GM18517 (cell line): ENCODE measurements around the gene TNFRSF1B.

ENCODE experiments used
- ATAC-seq: cut with Tn5 transposase; IDR thresholded peaks from one replicate; pipeline ENCODE4 v1.9.1; 2021; ENCODE audit warnings: mild to moderate bottlenecking, moderate library complexity; ENCODE audit not compliant: unreplicated experiment

The TNFRSF1B gene

GRCh38 chr1:12141163-12141850 lies 25.5 kb upstream of the TNFRSF1B start:
- ATAC-seq, result no peak

- ATAC-seq, result no peak
These were observed 24.5 kb upstream of the TNFRSF1B start for GRCh38 chr1:12142141-12142823.

GRCh38 chr1:12142891-12143630 lies 23.7 kb upstream of the TNFRSF1B start:
- no peak for ATAC-seq

- no peak for ATAC-seq
These were observed 23.1 kb upstream of the TNFRSF1B start for GRCh38 chr1:12143631-12144155.

GRCh38 chr1:12144236-12144635 lies 22.6 kb upstream of the TNFRSF1B start:
- ATAC-seq, result no peak

- ATAC-seq, result no peak
These were observed 21.8 kb upstream of the TNFRSF1B start for GRCh38 chr1:12144969-12145368.

- ATAC-seq, result no peak
These were observed 21.0 kb upstream of the TNFRSF1B start for GRCh38 chr1:12145616-12146342.

GRCh38 chr1:12146343-12147112 lies 20.3 kb upstream of the TNFRSF1B start:
- no peak for ATAC-seq

- ATAC-seq, result no peak
These were observed 19.5 kb upstream of the TNFRSF1B start for GRCh38 chr1:12147201-12147701.

GRCh38 chr1:12148160-12148957 lies 18.4 kb upstream of the TNFRSF1B start:
- no peak for ATAC-seq

- ATAC-seq, result peak; percentile 30
These were observed 17.6 kb upstream of the TNFRSF1B start for GRCh38 chr1:12148958-12149790.

- no peak for ATAC-seq
These were observed 17.0 kb upstream of the TNFRSF1B start for GRCh38 chr1:12149791-12150175.

- ATAC-seq, result no peak
These were observed 16.2 kb upstream of the TNFRSF1B start for GRCh38 chr1:12150456-12151200.

- no peak for ATAC-seq
These were observed 15.3 kb upstream of the TNFRSF1B start for GRCh38 chr1:12151465-12151864.

GRCh38 chr1:12152113-12152891 lies 14.5 kb upstream of the TNFRSF1B start:
- peak; percentile 68 for ATAC-seq

GRCh38 chr1:12153181-12153785 lies 13.5 kb upstream of the TNFRSF1B start:
- no peak for ATAC-seq
